GM12874 (cell line): ENCODE data around the gene CHST6.

Source experiments
- TF ChIP-seq, protein P1 (sequence below): IDR thresholded peaks from 2 replicates; pipeline ENCODE4 v1.5.1; 2011; ENCODE audit warnings: low read depth, mild to moderate bottlenecking, control low read depth, low read length, moderate library complexity; ENCODE audit not compliant: insufficient read depth

The CHST6 gene

GRCh38 chr16:75506574-75506973, 11.3 kb upstream of the CHST6 start:
- TF ChIP-seq, protein P1, sequence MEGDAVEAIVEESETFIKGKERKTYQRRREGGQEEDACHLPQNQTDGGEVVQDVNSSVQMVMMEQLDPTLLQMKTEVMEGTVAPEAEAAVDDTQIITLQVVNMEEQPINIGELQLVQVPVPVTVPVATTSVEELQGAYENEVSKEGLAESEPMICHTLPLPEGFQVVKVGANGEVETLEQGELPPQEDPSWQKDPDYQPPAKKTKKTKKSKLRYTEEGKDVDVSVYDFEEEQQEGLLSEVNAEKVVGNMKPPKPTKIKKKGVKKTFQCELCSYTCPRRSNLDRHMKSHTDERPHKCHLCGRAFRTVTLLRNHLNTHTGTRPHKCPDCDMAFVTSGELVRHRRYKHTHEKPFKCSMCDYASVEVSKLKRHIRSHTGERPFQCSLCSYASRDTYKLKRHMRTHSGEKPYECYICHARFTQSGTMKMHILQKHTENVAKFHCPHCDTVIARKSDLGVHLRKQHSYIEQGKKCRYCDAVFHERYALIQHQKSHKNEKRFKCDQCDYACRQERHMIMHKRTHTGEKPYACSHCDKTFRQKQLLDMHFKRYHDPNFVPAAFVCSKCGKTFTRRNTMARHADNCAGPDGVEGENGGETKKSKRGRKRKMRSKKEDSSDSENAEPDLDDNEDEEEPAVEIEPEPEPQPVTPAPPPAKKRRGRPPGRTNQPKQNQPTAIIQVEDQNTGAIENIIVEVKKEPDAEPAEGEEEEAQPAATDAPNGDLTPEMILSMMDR: no peak

- TF ChIP-seq, protein P1: no peak
Observed at GRCh38 chr16:75506107-75506506, 10.9 kb upstream of the CHST6 start.

DNA sequence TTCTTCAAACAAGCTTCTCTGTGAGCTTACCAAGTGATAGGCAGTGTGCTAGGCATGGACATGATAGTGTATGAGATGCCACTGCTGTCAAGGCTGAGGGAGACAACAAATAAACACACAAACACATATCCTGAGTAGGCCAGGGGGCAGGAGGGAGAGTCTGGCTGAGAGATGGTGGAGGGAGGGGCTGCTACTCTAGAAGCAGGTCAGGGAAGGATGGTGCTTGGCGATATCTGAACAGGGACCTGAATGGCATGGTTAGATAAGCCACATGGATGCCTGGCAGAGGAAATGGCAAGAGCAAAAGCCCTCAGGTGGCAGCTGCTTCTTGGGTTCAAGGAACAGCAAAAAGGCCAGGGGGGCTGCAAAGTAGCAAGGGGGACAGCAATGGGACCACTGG, 8.6 kb upstream of the CHST6 start:
- TF ChIP-seq, protein P1: no peak

- TF ChIP-seq, protein P1: no peak
Observed at GRCh38 chr16:75502916-75503605, 7.8 kb upstream of the CHST6 start.

- TF ChIP-seq, protein P1: no peak
Observed at GRCh38 chr16:75501359-75501758, 6.1 kb upstream of the CHST6 start.

- TF ChIP-seq, protein P1: no peak
Observed at GRCh38 chr16:75497558-75497957, 2.3 kb upstream of the CHST6 start.

DNA sequence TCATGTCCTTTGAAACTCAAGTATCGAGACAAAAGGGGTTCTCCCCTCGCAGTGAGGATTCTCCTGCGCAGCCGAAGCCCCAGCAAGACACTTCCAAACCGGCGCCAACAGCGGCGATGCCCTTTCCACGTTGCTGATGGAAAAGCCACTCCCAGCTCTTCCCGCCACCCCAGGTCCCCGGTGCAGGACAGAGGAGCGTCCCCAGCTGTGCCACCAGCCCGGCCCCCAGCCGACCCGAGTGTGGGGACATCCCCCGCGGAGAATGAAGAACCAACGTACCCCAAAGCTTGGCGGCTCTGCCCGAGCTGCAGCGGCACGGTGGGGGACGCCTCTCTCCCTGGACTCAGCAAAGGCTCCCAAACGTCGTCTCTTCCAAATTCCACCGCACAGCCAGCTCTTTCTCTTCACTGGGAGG, 573 bp downstream of the CHST6 start:
- TF ChIP-seq, protein P1: no peak
